GM19193 (cell line): ENCODE results near the gene KPTN.

Experiments used
- POLR2A ChIP-seq: IDR thresholded peaks from 4 replicates; pipeline ENCODE4 v1.6.1; 2011; ENCODE audit not compliant: insufficient read depth, insufficient read length; ENCODE audit errors: extremely low read depth

The KPTN gene

DNA sequence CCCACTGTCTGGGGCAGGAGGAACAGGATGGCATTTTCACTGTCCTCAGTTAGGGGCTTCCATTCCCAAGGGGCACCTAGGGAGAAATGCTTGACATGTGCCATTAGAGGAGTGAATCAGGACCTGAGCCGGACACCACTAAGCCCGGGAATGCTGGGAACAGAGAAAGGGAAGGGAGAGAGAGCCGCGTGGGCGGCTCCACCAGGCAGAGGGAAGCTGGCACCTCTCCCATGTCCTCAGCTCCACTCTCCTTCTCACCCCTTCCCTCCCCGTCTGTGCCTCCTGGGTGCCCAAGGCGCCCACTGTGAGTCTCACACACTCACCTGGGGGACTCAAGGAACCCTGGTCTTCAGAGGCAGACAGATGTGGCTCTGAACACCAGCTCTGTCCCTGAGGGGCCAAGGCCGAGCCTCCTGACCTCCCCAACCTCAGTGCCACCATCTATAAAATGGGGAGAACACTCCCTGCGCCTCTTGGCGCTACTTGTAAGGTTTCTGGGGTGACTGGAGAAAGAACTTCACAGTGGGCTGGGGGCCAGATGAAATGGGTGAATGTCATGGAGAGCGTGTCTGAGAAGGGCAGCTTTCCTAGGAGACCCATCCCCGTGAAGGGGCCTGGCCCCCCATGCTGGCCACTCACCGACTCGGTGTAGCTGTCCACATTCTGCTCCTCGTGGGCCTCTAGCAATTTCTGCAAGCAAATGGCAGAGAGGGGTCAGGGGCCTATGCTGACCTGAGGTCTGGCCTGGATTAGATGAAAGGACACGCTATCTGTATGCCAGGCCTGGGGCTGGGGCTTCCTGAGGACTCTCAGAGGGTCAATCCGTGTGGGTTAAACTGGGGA lies 5.3 kb upstream of the KPTN start:
- no peak for TF ChIP-seq POLR2A

DNA sequence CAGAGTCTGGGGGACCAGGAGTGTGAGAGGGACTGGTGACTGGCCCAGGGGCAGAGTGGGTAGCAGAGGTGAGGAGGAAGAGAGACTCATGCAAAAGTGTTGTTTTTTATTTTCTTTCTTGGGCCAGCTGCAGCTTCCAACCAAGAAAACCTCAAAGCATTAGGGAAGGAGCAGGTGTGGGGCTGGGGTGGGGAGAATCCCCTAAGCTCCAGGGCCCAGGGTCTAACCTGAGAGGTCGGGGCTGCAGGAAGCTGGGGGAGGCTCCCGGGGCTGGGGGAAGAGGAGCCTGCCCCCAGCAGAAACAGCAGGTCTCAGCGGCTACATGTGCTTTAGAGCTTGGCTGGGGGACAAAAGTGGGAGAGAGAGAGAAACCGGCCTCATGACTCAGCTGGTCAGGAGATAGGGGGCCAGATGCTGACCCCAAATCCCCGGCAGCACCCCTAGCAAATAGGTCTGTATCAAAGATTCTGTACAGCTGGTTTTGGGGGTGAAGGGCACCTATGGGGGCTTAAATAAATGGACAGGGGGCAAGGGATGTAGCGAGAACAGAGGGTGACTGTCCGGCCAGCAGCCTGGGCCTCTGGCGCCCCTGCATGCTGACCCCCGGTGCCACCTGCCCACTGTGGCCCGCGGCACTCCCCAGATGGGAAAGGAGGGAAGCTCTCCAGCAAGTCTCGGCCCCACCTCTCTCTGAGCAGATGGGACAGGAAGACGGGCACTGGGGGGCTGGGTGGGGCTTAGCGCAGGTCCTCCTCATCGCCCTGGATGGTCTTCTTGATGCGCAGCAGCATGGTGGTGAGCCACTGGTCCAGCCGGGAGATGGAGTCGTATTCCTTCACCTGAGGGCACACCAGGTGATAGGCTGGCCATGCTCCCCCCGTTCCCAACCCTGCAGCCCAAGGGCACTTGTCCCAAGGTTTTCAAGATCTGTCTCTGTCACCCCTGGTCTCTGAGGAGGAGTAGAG lies 3.8 kb upstream of the KPTN start:
- no peak for TF ChIP-seq POLR2A

DNA sequence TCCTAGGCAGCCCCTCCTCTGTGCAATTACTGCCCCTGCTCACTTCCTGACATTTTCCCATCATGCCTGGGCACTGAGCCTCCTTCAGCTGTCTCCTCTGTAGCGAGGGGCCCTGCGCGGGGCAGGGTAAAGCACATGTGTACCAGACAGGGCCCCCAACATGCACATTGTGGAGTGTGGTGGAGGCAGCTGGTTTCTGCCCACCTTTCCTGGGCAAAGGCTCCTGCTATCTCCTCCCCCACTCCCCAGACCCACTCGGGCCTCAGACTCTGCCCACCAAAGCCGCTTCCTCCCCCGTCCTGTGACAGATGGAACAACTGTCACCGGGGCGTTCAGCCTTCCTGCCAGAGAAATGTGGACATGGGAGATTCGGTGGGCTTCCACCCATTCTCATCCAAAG lies 2.9 kb upstream of the KPTN start:
- no peak for TF ChIP-seq POLR2A

DNA sequence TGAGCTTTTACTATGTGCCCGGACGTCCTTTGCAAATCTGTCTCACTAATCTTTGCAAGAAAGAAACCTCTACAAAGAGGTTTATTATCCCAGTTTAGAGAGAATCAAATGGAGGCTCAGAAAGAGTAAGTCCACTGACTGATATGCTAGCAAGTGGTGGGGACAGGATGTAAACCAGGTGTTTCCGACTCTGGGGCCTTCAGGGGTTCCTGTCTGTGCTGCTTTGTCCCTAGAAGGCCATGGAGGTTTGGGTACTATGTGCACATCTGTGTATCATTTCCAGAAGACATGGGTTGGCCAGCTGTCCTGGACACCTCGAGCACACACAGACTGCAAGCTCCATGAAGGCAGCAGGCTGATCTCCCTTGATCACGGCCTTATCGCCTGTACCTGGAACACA lies 1.2 kb upstream of the KPTN start:
- no peak for TF ChIP-seq POLR2A

DNA sequence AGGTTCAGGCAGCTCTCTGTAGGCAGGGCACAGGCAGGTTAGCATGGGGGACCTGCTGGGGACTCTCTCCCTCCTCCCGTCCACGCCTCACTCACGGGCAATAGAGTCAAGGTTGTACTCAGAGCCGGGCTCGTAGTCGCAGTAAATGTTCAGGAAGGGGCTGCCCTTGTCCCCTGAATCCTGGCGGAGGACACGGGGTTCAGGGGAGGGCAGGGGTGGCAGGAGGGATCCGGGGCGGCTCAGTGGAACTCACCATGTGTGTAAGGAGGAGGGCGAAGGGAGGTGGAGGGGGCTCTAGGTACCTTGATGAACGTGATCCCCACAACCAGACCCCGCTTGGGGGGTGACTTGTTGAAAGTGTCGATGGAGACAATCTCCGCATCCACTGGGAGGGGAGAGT lies 819 bp downstream of the KPTN start:
- TF ChIP-seq POLR2A = no peak

DNA sequence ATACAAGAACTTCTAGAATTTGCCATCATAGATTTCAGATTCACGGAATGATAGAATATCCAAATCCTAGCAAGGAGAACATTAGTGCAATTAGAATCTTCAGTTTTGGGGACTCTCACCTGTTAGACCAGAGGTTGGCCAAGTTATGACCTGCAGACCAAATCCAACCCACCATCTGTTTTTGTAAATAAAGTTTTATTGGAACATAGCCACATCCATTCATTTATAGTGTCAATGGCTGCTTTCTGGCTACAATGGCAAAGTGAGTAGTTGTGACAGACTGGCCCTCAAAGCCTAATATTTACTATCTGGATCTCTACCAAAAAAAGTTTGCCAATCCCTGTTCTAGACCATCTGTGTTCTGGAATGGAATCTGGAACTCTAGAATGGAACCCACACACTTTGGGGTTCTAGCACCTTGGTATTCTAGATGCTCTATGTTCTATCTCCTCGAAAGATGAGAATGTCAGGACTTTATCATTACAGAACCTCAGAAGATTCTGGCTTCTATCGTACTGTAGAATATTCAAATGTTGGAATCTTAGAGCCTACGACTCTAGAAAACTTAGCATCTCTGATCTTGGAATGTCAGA lies 2.5 kb downstream of the KPTN start:
- TF ChIP-seq POLR2A = no peak

DNA sequence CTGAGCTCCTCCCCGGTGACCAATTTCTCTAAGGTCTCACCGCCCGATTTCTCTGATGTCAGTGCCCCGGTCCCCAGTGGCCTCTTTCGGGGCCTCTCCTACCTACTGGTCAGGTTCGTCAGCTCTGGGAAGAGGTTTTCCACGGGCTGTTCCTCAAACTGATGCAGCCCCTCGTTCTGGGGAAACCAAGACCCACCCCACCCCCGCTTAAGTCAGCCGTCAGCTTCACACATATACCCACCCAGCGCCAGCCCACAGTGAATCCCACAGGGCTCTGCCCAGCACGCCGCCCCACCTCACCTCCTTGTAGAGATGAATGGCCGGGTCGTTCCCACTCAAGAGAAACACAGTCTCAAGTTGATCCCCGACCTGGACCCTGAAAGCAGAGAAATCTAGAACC lies 3.4 kb downstream of the KPTN start:
- no peak for TF ChIP-seq POLR2A

DNA sequence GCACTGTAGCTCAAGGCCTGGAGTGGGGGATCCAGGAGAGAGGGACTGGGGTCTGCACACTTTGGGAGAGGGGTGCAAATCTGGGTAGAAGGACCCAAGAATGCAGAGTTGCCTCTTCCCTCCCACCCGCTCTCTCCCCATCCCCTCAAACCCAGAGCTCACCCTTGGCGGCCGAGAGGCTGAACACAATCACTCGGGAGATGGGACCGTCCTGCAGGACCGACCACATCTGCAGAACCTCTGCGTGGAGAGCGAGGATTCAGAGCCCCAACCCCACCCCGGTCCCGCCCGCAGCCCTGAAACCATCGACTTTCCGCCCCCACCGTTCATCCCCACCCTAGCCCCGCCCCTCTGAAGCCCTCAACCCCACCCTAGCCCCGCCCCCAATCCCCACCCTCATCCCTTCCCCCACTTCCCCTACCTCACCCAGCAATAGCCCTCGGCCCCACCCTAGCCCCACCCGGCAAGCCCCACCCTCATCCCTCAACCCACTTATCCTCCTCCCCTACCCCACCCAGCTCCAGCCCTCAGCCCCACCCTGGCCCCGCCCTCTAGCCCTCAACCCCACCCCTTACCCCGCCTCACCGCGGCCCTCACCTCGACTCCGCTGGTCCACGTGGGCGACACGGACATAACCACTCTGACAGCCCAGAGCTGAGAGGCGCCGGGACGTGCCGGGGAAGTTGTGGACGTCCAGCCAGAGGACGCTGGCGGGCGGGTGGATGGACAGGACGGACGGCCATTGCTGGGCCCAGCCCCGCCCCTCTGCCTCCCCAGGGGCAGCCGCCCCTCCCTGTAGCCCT lies 4.1 kb downstream of the KPTN start:
- no peak for TF ChIP-seq POLR2A

DNA sequence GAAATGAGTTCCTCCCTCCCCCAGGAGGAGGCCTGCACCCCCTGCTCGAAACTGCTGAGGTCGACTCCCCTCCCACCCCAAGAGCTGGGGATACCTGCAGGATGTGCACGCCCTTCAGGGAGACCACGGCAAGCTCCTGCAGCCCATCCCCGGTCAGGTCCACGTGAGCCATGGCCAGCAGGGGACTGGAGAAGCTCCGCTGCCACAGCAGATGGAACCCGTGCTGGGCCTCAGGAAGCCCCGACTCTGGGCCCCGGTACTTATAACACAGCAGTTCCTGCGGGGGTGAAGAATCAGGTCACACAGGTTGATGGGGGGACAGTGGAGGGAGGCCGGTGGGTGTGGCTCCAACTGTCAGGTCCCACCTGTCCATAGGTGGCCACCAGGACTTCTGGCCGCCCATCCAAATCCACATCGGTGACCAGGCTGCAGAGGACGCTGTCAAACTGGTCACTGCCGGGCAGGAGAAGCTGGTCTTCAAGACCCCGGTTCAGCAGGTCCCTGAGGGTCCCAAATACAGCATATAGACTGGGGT lies 7.5 kb downstream of the KPTN start:
- TF ChIP-seq POLR2A = no peak

DNA sequence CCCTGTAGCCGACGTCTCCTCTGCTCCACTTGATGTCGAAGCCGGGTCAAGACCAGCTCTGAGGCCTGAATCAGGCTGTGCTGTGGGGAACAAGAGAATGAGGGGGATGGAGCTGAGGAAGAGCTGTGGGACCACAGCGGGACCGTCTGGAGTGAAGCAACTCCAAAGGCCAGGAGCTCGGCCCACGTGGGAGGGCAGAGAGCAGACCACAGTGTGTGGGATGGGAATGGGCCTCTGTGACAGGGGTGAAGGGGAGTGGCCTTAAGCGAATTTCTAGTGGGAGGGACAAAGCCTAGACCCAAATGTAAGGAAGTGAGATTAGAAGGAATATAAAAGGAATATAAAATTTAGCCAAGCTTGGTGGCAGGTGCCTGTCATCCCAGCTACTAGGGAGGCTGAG lies 8.6 kb downstream of the KPTN start:
- TF ChIP-seq POLR2A = no peak

DNA sequence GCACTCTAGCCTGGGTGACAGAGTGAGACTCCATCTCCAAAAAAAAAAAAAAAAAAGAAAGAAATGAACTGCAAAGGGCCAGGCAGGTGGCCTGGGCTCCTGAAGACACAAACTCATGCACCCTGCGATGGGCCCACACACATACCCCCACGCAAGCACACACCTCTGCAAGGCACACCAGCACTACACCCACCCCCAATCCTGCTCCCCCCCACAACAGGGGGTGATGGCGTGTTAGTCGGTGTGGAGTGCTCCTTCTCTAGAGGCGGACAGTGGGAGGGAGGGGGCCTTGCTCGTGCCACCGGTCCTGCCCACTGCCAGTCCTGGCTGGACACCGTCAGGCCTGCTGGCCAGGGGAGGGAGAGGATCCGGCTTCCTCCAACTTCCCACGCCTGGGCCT lies 10.7 kb downstream of the KPTN start:
- TF ChIP-seq POLR2A = no peak

DNA sequence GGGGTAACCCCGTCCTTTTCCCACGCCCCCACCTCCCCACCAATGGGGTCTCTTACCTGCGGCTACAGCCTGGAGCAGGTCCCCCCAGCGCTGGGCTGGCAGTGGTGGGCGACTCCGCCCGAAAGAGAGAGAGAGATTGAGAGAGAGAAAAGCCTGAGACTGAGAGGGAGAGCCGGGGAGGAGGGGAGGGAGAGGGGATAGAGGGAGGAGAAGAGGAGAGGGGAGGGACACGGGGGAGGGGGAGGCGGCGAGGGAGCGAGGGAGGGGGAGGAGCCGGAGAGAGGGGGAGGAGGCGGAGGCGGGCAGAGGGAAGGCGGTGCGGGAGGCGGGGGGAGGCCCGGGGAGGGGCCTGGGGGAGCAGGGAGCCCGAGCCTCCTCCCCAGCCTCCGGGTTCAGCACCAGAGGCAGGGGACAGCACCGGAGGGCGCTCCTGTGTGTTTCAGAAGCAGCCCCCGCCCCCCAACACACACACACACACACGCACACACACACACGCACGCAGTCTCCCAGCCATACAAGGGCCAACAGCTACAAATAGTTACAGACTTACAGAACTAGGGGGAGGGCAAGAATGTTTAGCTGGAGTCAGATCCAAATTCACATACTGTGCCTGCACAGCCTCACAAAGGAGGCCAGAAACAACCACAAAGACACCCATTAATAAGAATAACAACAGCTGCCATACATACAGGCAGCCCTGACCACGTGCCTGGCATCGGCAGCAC lies 12.1 kb downstream of the KPTN start, which contains the start of gene SLC8A2:
Gene SLC8A2, minus strand, starts transcription at position 161 of the 725 bp plus-strand sequence. CDS start 5,490 bp downstream, outside the sequence.
- no peak for TF ChIP-seq POLR2A

DNA sequence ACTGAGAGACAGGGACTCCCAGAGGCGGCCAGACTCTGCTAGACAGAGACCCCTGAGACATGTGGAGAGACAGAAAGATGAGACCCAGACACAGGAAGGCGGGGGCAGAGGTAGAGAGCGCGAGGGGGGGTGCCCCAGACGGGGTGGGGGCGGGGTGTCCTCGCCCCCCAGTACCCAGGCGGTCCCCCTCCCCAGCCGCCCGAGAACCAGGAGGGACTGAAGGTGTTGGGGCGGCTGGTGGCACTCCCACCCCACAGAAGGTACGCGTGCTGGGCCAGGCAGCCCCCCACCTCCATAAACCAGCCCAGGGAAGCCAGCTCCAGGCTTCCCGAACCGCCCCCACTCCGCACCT lies 12.7 kb downstream of the KPTN start:
- TF ChIP-seq POLR2A = no peak
